RCC 7860 (cell line): ENCODE data around the gene USP9X.
A peak's percentile ranks its signal among the peaks of the same experiment; 100 is the strongest.
"Not testable (repeated sequence)": the region's sequence is repeated elsewhere in the genome, so short reads cannot be mapped to it uniquely, and the experiment has no call there.

ENCODE experiments used
- DNase-seq: peaks from one replicate; pipeline ENCODE4 v3.0.0-alpha.2; 2015; ENCODE audit warnings: low spot score
- FAIRE-seq: peaks from 2 replicates; lab custom pipeline; 2012; peaks lifted over from hg19 to GRCh38; lab: Jason Lieb, UNC

USP9X gene

DNA sequence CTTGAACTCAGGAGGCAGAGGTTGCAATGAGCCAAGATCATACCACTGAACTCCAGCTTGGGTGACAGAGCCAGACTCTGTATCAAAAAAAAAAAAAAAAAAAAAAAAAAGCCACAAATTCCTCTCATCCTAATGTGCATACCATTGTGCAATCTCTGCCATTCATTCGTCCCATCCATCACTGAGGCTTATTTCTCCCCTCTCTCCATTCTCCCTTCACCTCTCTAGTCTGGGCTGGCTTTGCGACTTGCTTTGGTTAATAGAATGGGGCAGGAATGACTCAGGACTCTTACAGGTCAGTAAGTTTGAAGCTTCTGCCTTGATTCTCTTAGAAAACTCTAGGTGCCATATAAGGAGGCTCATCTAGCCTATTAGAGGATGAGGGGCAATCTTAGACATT is 188.4 kb downstream of the USP9X start:
- peak; percentile 12 for FAIRE-seq

GRCh38 chrX:41275661-41276609 is 190.7 kb downstream of the USP9X start:
- no peak for FAIRE-seq
- DNase-seq = peak; percentile 15

More for the DNA sequence above, 188.4 kb downstream of the USP9X start:
- peak; percentile 20 for DNase-seq

DNA sequence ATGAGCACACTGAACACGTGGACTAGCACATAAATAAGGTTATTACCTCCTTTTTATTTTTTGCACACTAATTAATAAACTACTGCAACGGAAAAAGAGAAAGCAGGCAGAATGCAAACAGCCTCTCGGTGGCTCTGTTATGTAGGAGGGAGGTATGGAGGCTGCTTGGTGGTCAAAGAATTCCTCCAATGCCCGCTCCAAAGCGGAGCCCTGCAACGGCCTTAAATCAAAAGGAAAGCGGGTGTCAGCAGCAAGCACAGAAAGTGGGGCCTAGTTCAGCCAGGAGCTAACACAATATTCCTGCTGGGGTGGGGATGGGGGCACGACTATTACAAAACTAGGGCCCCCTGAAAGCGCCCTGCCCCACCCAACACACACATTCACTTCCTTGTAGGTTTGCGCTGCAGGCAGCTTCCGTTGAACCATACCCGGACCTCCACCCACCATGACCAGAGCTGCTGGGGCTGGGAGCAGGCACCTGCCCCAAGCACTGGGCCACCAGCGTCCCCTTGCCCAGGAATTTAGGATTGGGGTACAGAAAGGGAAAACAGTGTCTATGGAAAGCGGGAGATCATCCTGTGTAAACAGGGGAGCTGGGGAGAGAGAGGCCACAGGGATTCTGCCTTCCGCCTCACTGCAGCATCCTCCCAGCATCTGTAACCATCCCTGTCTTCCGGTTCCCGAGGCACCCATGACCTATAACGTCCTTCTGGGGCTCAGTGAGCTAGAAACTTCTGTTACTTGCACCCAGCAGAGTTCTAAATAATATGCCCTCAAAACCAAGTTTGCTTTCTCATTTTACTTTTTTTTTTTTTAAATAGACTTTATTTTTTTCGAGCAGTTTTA is 191.6 kb downstream of the USP9X start:
- DNase-seq = no peak
- no peak for FAIRE-seq

GRCh38 chrX:41282307-41282706 is 197.1 kb downstream of the USP9X start:
- not testable (repeated sequence) for FAIRE-seq, DNase-seq

DNA sequence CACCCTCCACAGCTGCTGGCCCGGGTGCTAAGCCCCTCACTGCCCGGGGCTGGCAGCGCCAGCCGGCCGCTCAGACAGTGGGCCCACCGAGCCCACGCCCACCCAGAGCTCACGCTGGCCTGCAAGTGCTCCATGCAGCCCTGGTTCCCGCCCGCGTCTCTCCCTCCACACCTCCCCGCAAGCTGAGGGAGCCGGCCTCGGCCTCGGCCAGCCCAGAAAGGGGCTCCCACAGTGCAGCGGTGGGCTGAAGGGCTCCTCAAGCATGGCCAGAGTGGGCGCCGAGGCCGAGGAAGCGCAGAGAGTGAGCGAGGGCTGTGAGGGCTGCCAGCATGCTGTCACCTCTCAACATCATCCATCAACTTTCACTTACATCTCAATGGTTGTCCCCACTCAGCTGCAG is 200.7 kb downstream of the USP9X start:
- FAIRE-seq, DNase-seq: not testable (repeated sequence)
